H1 (cell line): ENCODE data around the gene TPM2. TPM values are rescaled to one million over a fixed set of nuclear protein-coding genes. Genes with fewer than 3 reads are reported as not detected.

Source experiments
- CTCF ChIA-PET: fragments of 300-600 bp; sonication (Branson Sonifier 250); formaldehyde crosslinking; loops from one replicate; lab custom pipeline; 2021; ENCODE audit not compliant: partially characterized antibody; lab: Charles Lee
- POLR2A ChIA-PET: fragments of 300-600 bp; sonication (Branson Sonifier 250); formaldehyde crosslinking; loops from one replicate; lab custom pipeline; 2021; ENCODE audit warnings: inconsistent platforms; ENCODE audit not compliant: partially characterized antibody; lab: Charles Lee
- DNase-seq, 2 experiments: peaks; one replicate each; pipeline versions ENCODE4 v3.0.0 to v3.0.0-alpha.2; 2010 to 2022; ENCODE audit warnings: low spot score in 2 of 2, low read depth in 1 of 2, mixed read lengths in 1 of 2
- FAIRE-seq: peaks from 2 replicates; lab custom pipeline; 2011; peaks lifted over from hg19 to GRCh38; lab: Jason Lieb, UNC
- H2AFZ ChIP-seq: 2 replicates; pipeline ENCODE4 v1.8.1; 2012; ENCODE audit warnings: low read length, inconsistent platforms
- H2AK5ac ChIP-seq: 2 replicates; pipeline ENCODE4 v1.6.1; 2013; ENCODE audit warnings: low read depth, low read length
- H2BK120ac ChIP-seq: replicated peaks from 2 replicates; pipeline ENCODE3; 2013; ENCODE audit warnings: low read depth, low read length, inconsistent platforms
- H2BK12ac ChIP-seq: 2 replicates; pipeline ENCODE4 v1.6.1; 2013; ENCODE audit warnings: low read depth, low read length
- H2BK15ac ChIP-seq: 2 replicates; pipeline ENCODE4 v1.6.1; 2013; ENCODE audit warnings: low read length
- H2BK20ac ChIP-seq: 2 replicates; pipeline ENCODE4 v1.6.1; 2013; ENCODE audit warnings: low read length
- H2BK5ac ChIP-seq: 2 replicates; pipeline ENCODE4 v1.6.1; 2013; ENCODE audit warnings: low read depth, low read length
- H3K14ac ChIP-seq: 2 replicates; pipeline ENCODE4 v1.6.1; 2013; ENCODE audit warnings: inconsistent platforms; ENCODE audit not compliant: insufficient read length
- H3K18ac ChIP-seq: 2 replicates; pipeline ENCODE4 v1.6.1; 2013; ENCODE audit warnings: low read length; ENCODE audit errors: extremely low read depth
- H3K23ac ChIP-seq: 2 replicates; pipeline ENCODE4 v1.6.1; 2013; ENCODE audit warnings: inconsistent platforms; ENCODE audit not compliant: insufficient read length
- H3K23me2 ChIP-seq: 2 replicates; pipeline ENCODE4 v1.6.1; 2013; ENCODE audit warnings: low read depth, low read length
- H3K27ac ChIP-seq: 2 replicates; pipeline ENCODE4 v1.6.1; 2011; ENCODE audit warnings: low read depth, low read length, inconsistent platforms
- H3K27me3 ChIP-seq, 4 experiments: replicated peaks in 1 of 4; 1 replicate in 1 of 4; 2 replicates in 3 of 4; pipeline versions ENCODE4 v1.6.1 to v1.8.1; 2011 to 2013; ENCODE audit warnings: low read length in 3 of 4, mild to moderate bottlenecking in 3 of 4, inconsistent platforms in 2 of 4, mixed read lengths in 2 of 4, moderate library complexity in 1 of 4; ENCODE audit not compliant: control insufficient read depth in 3 of 4, insufficient read depth in 3 of 4; ENCODE audit errors: extremely low read depth in 1 of 4
- H3K36me3 ChIP-seq, 4 experiments: 2 replicates each; pipeline versions ENCODE4 v1.6.1 to v1.8.1; 2011 to 2013; ENCODE audit warnings: mild to moderate bottlenecking in 4 of 4, low read length in 3 of 4, moderate library complexity in 2 of 4, control low read depth in 1 of 4, inconsistent platforms in 1 of 4; ENCODE audit not compliant: insufficient read depth in 4 of 4, control insufficient read depth in 2 of 4
- H3K4ac ChIP-seq: replicated peaks from 2 replicates; pipeline ENCODE3; 2013; ENCODE audit warnings: low read length, low read depth, mixed read lengths, inconsistent platforms; ENCODE audit not compliant: insufficient read length
- H3K4me1 ChIP-seq, 4 experiments: replicated peaks in 1 of 4; 1 replicate in 1 of 4; 2 replicates in 3 of 4; pipeline versions ENCODE4 v1.6.1 to v1.8.1; 2011 to 2013; ENCODE audit warnings: low read length in 3 of 4, inconsistent platforms in 2 of 4, mixed read lengths in 1 of 4; ENCODE audit not compliant: insufficient read depth in 4 of 4, control insufficient read depth in 3 of 4
- H3K4me2 ChIP-seq, 2 experiments: 2 replicates each; pipeline versions ENCODE4 v1.6.1 to v1.8.1; 2011 to 2013; ENCODE audit warnings: low read depth in 2 of 2, low read length in 2 of 2, control low read depth in 1 of 2, inconsistent platforms in 1 of 2, mild to moderate bottlenecking in 1 of 2; ENCODE audit not compliant: insufficient read depth in 1 of 2
- H3K4me3 ChIP-seq, 4 experiments: fragments of 200-600, 300-600 bp in 1 of 4; sonication (generic), shearing (Covaris generic), sonication (Bioruptor Twin) in 1 of 4; 2 replicates each; pipeline versions ENCODE4 v1.5.1 to v1.8.1; 2011 to 2016; ENCODE audit warnings: low read length in 4 of 4, low read depth in 3 of 4, control low read depth in 2 of 4, inconsistent platforms in 2 of 4, mild to moderate bottlenecking in 2 of 4, mixed read lengths in 1 of 4, moderate library complexity in 1 of 4; ENCODE audit not compliant: insufficient read depth in 2 of 4; ENCODE audit errors: extremely low read depth in 1 of 4
- H3K56ac ChIP-seq: replicated peaks from 2 replicates; pipeline ENCODE3; 2013; ENCODE audit warnings: low read depth, mild to moderate bottlenecking, mixed read lengths, low read length, inconsistent platforms; ENCODE audit not compliant: insufficient read length
- H3K79me1 ChIP-seq: 2 replicates; pipeline ENCODE4 v1.6.1; 2013; ENCODE audit warnings: low read depth, low read length, control low read depth
- H3K79me2 ChIP-seq, 2 experiments: 2 replicates each; pipeline versions ENCODE4 v1.6.1 to v1.8.1; 2012 to 2013; ENCODE audit warnings: low read length in 2 of 2, mild to moderate bottlenecking in 2 of 2, inconsistent platforms in 1 of 2; ENCODE audit not compliant: insufficient read depth in 2 of 2, control insufficient read depth in 1 of 2
- H3K9ac ChIP-seq, 4 experiments: replicated peaks in 1 of 4; 1 replicate in 1 of 4; 2 replicates in 3 of 4; pipeline versions ENCODE4 v1.6.1 to v1.8.1; 2011 to 2013; ENCODE audit warnings: low read depth in 3 of 4, low read length in 3 of 4, control low read depth in 2 of 4, mild to moderate bottlenecking in 2 of 4, moderate library complexity in 2 of 4, inconsistent platforms in 1 of 4; ENCODE audit errors: extremely low read depth in 1 of 4
- H3K9me3 ChIP-seq, 2 experiments: 2 replicates each; pipeline versions ENCODE4 v1.6.1 to v1.8.1; 2012 to 2013; ENCODE audit warnings: mild to moderate bottlenecking in 2 of 2, moderate library complexity in 2 of 2, control low read depth in 1 of 2, inconsistent platforms in 1 of 2, low read depth in 1 of 2, low read length in 1 of 2, mixed read lengths in 1 of 2; ENCODE audit not compliant: insufficient read depth in 2 of 2
- H4K20me1 ChIP-seq, 2 experiments: replicated peaks in 1 of 2; 2 replicates each; pipeline versions ENCODE3 to v1.8.1; 2011 to 2013; ENCODE audit warnings: inconsistent platforms in 2 of 2, low read length in 2 of 2, mild to moderate bottlenecking in 1 of 2; ENCODE audit not compliant: insufficient read depth in 2 of 2, control insufficient read depth in 1 of 2
- H4K5ac ChIP-seq: 2 replicates; pipeline ENCODE4 v1.6.1; 2013; ENCODE audit warnings: low read length, low read depth, mixed read lengths, inconsistent platforms; ENCODE audit not compliant: insufficient read length
- H4K8ac ChIP-seq: 2 replicates; pipeline ENCODE4 v1.8.0; 2013; ENCODE audit warnings: mild to moderate bottlenecking, moderate library complexity, low read length, inconsistent platforms; ENCODE audit not compliant: insufficient read depth; ENCODE audit errors: extremely low read depth
- H4K91ac ChIP-seq: replicated peaks from 2 replicates; pipeline ENCODE3; 2013; ENCODE audit warnings: low read length, mixed read lengths, inconsistent platforms; ENCODE audit not compliant: insufficient read length
- CTBP2 ChIP-seq: IDR thresholded peaks from 2 replicates; pipeline ENCODE4 v1.7.0; 2011; ENCODE audit warnings: borderline replicate concordance, mild to moderate bottlenecking, moderate library complexity, mixed read lengths, low read length; ENCODE audit not compliant: insufficient read depth, insufficient read length
- JUN ChIP-seq: IDR thresholded peaks from 2 replicates; pipeline ENCODE4 v1.6.1; 2011; ENCODE audit warnings: low read depth, mild to moderate bottlenecking, improper control_type of control experiment, low read length
- KDM4A ChIP-seq: IDR thresholded peaks from one replicate; pipeline ENCODE4 v1.7.1; 2012; ENCODE audit warnings: low read depth, mild to moderate bottlenecking, moderate library complexity, low read length, inconsistent platforms; ENCODE audit not compliant: severe bottlenecking
- MAFK ChIP-seq: IDR thresholded peaks from 2 replicates; pipeline ENCODE4 v1.6.1; 2012; ENCODE audit warnings: low read depth, mild to moderate bottlenecking, improper control_type of control experiment, low read length
- POLR2A ChIP-seq, 2 experiments: IDR thresholded peaks; 1 replicate in 1 of 2; 2 replicates in 1 of 2; pipeline ENCODE4 v1.6.1; 2011; ENCODE audit warnings: low read depth in 2 of 2, low read length in 2 of 2, mild to moderate bottlenecking in 2 of 2; ENCODE audit errors: control extremely low read depth in 1 of 2
- RFX5 ChIP-seq: IDR thresholded peaks from 2 replicates; pipeline ENCODE4 v1.6.1; 2011; ENCODE audit warnings: low read depth, low read length, improper control_type of control experiment, borderline replicate concordance
- SIN3A ChIP-seq, 2 experiments: IDR thresholded peaks in 1 of 2; conservative IDR thresholded peaks in 1 of 2; 2 replicates each; pipeline ENCODE4 v1.6.1; 2011 to 2012; ENCODE audit warnings: low read length in 2 of 2, improper control_type of control experiment in 1 of 2, low read depth in 1 of 2, mild to moderate bottlenecking in 1 of 2
- SP4 ChIP-seq: IDR thresholded peaks from 2 replicates; pipeline ENCODE4 v1.6.1; 2012; ENCODE audit warnings: low read length, inconsistent platforms
- TAF1 ChIP-seq: IDR thresholded peaks from 2 replicates; pipeline ENCODE4 v1.6.1; 2011; ENCODE audit warnings: mild to moderate bottlenecking, low read depth, low read length
- TBP ChIP-seq: IDR thresholded peaks from 2 replicates; pipeline ENCODE4 v1.6.1; 2011; ENCODE audit warnings: low read depth, low read length, improper control_type of control experiment
- TCF12 ChIP-seq: IDR thresholded peaks from 2 replicates; pipeline ENCODE4 v1.6.1; 2011; ENCODE audit warnings: low read depth, mild to moderate bottlenecking, low read length
- WGBS, 2 experiments: shearing (Covaris generic) in 1 of 2; methylation state at CpG; one replicate each; pipeline versions ENCODE4 v1.1.6 to v1.1.7; 2013 to 2015; ENCODE audit warnings: low lambda C conversion rate in 2 of 2, mixed read lengths in 2 of 2, inconsistent platforms in 1 of 2, low coverage in 1 of 2, missing lambda C conversion rate in 1 of 2; ENCODE audit not compliant: insufficient replicate concordance in 2 of 2, insufficient coverage in 1 of 2, insufficient read length in 1 of 2; ENCODE audit errors: extremely low coverage in 1 of 2, missing lambda C conversion rate in 1 of 2; 5-methylcytosine and 5-hydroxymethylcytosine counted together
- polyA plus RNA-seq, 7 experiments: library from polyadenylated mRNA; depleted of rRNA in 3 of 7; stranded (reverse) in 5 of 7; unstranded in 2 of 7; fragments of >200 nt in 5 of 7; fragments of 200-250 nt in 2 of 7; gene quantifications; 1 replicate in 5 of 7; 2 replicates in 1 of 7; 4 replicates in 1 of 7; pipeline versions ENCODE4 v1.2.1 to v1.2.3, GENCODE V29; 2011 to 2013; ENCODE audit warnings: missing spikeins in 2 of 7, mixed read lengths in 2 of 7
- total RNA-seq: library from RNA; stranded (reverse); fragmentation: NEBNext Ultra II Directional; extraction: Animal tissue kit (Norgen Biotek cat#: 25700); gene quantifications from 2 replicates; pipeline ENCODE4 v1.2.1, GENCODE V29; 2021
- TF ChIP-seq, protein P1 (sequence below): IDR thresholded peaks from 2 replicates; pipeline ENCODE4 v1.6.1; 2012; ENCODE audit warnings: low read length, inconsistent platforms

Gene TPM2
- total and polyA plus RNA-seq, 2 of the 8 experiments (the other 6 are each of a cell fraction or from before 2014, with no cell fraction given), result 62.5 to 181 TPM

DNA sequence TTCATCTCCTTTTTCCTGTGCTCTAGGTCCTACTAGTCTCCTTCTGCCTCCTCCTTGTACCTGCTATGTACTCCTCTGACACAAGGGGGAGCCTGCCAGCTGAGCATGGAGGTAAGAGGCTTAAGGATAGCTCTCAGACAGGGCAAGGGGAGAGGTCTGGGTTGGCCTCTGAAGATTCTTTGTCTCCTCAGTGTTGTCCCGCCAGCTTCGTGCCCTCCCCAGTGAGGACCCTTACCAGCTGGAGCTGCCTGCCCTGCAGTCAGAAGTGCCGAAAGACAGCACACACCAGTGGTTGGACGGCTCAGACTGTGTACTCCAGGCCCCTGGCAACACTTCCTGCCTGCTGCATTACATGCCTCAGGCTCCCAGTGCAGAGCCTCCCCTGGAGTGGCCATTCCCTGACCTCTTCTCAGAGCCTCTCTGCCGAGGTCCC is 46.5 kb upstream of the TPM2 start:
- H3K27me3 ChIP-seq, result no peaks in the 10 kb centered on the region
- H3K9me3 ChIP-seq, result no peaks in the 10 kb centered on the region; a peak in 1 of 4 replicates
- no peak overlapping the region for H2BK120ac ChIP-seq
- H3K23me2 ChIP-seq, result peaks cover 9% of the 10 kb centered on the region; the same call in 1 of the 2 replicates
- no peak overlapping the region for H2BK20ac ChIP-seq
- no peak overlapping the region for H3K18ac ChIP-seq
- FAIRE-seq (peak; percentile 73), DNase-seq (peak in 1 of 2 experiments; percentile 74)
- no peaks in the 10 kb centered on the region; the same call in 1 of the 2 replicates for H3K79me1 ChIP-seq
- H3K9ac ChIP-seq, result no peak overlapping the region
- no peak overlapping the region for H3K4me3 ChIP-seq
- no peak overlapping the region for H3K4ac ChIP-seq
- ChIA-PET CTCF (interaction anchor here (0.6 to 16.0 kb wide), 26 partner anchors 8 to 197 kb away, joined by 3 to 198 read pairs (median 3); partner anchors contain the start of genes GBA2, HINT2 and RGP1), POLR2A (interaction anchor here (1.0 to 2.6 kb wide), 4 partner anchors 9 to 72 kb away, joined by 3 to 15 read pairs (median 10); partner anchors contain the start of genes ARHGEF39, GBA2 and RGP1)
- H4K8ac ChIP-seq, result no peak overlapping the region
- H4K5ac ChIP-seq, result no peak overlapping the region
- no peak overlapping the region for H2BK5ac ChIP-seq
- peaks cover 25 to 59% (median 47%) of the 10 kb centered on the region in 4 experiments for H3K36me3 ChIP-seq
- H3K27ac ChIP-seq, result peak overlapping the region; percentile 20; the same call in 1 of the 2 replicates
- peaks cover 2 to 13% of the 10 kb centered on the region in 2 experiments for H4K20me1 ChIP-seq
- H3K14ac ChIP-seq, result no peak overlapping the region
- H2BK12ac ChIP-seq, result no peak overlapping the region
- 83% methylated on average over 5 of the region's 5 CpGs; no CpG with 5 or more reads in 1 of the 2 experiments for WGBS, 2 experiments
- no peak overlapping the region for H3K56ac ChIP-seq
- peaks cover 0 to 8% of the 10 kb centered on the region in 2 experiments; a peak in 2 of 4 replicates for H3K79me2 ChIP-seq
- no peak overlapping the region for H2BK15ac ChIP-seq
- H4K91ac ChIP-seq, result no peak overlapping the region
- H2AFZ ChIP-seq, result no peak overlapping the region
- H3K4me2 ChIP-seq, result no peak overlapping the region
- H2AK5ac ChIP-seq, result no peak overlapping the region
- H3K4me1 ChIP-seq, result peaks cover 0 to 7% (median 3%) of the 10 kb centered on the region in 4 experiments; a peak in 4 of 7 replicates
- H3K23ac ChIP-seq, result no peak overlapping the region
- no peak for TF ChIP-seq JUN
- TF ChIP-seq KDM4A, result no peak
- TF ChIP-seq TAF1, result no peak
- no peak for TF ChIP-seq TCF12
- TF ChIP-seq RFX5, result no peak
- TF ChIP-seq SIN3A (conservative IDR thresholded peaks at IDR 0.05 in 1 of 2, IDR thresholded peaks at IDR 0.05 in 1 of 2; ENCODE audit: low read depth in 1 of 2, low read length in 2 of 2), result peak in 1 of 2 experiments; percentile 41; a peak in 1 of 4 replicates
- TF ChIP-seq POLR2A (IDR thresholded peaks at IDR 0.05; ENCODE audit: control extremely low read depth in 1 of 2, low read depth in 2 of 2, low read length in 2 of 2), result peak in 1 of 2 experiments; percentile 49; a peak in 1 of 3 replicates
- TF ChIP-seq, protein P1, sequence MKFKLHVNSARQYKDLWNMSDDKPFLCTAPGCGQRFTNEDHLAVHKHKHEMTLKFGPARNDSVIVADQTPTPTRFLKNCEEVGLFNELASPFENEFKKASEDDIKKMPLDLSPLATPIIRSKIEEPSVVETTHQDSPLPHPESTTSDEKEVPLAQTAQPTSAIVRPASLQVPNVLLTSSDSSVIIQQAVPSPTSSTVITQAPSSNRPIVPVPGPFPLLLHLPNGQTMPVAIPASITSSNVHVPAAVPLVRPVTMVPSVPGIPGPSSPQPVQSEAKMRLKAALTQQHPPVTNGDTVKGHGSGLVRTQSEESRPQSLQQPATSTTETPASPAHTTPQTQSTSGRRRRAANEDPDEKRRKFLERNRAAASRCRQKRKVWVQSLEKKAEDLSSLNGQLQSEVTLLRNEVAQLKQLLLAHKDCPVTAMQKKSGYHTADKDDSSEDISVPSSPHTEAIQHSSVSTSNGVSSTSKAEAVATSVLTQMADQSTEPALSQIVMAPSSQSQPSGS, result no peak
- no peak for TF ChIP-seq SP4
- TF ChIP-seq CTBP2, result no peak
- no peak for TF ChIP-seq TBP
- TF ChIP-seq MAFK, result no peak
